BLaER1 treated with 17β-estradiol and CSF1 and Interleukin-3, amounts not matched to agents 10 nM and 100 nM (cell line): ENCODE measurements around the gene CREB3L1.

ENCODE experiments used
- H3K27ac ChIP-seq, 11 experiments: shearing (Covaris generic); formaldehyde crosslinking; 2 replicates each; pipeline ENCODE4 v1.8.1; 2022
- H3K27me3 ChIP-seq, 11 experiments: shearing (Covaris generic); formaldehyde crosslinking; 2 replicates each; pipeline ENCODE4 v1.8.1; 2022
- H3K36me3 ChIP-seq, 11 experiments: shearing (Covaris generic); formaldehyde crosslinking; 2 replicates each; pipeline ENCODE4 v1.8.1; 2022
- H3K4me1 ChIP-seq, 10 experiments: shearing (Covaris generic); formaldehyde crosslinking; 2 replicates each; pipeline ENCODE4 v1.8.1; 2022
- H3K4me2 ChIP-seq, 11 experiments: shearing (Covaris generic); formaldehyde crosslinking; 2 replicates each; pipeline ENCODE4 v1.8.1; 2022
- H3K4me3 ChIP-seq, 10 experiments: shearing (Covaris generic); formaldehyde crosslinking; 2 replicates each; pipeline ENCODE4 v1.8.1; 2022
- H3K9ac ChIP-seq, 11 experiments: shearing (Covaris generic); formaldehyde crosslinking; 2 replicates each; pipeline ENCODE4 v1.8.1; 2022
- H3K9me3 ChIP-seq, 11 experiments: shearing (Covaris generic); formaldehyde crosslinking; replicated peaks in 1 of 11; 2 replicates each; pipeline ENCODE4 v1.8.1; 2022
- H4K20me1 ChIP-seq, 11 experiments: shearing (Covaris generic); formaldehyde crosslinking; 2 replicates each; pipeline ENCODE4 v1.8.1; 2022
- Cebpa-rat ChIP-seq, 11 experiments: shearing (Covaris generic); IDR thresholded peaks; 2 replicates each; pipeline ENCODE4 v1.8.1; 2022

Gene CREB3L1

GRCh38 chr11:46337626-46338345 is 60.3 kb downstream of the CREB3L1 start:
- H3K36me3 ChIP-seq: no peaks in the 10 kb centered on the region
- peaks cover 0 to 11% (median 0%) of the 10 kb centered on the region in 11 experiments; a peak in 8 of 22 replicates for H4K20me1 ChIP-seq
- peak overlapping the region; percentile 45 to 93 (median 76); a peak in 18 of 22 replicates for H3K4me2 ChIP-seq
- H3K27ac ChIP-seq: peak overlapping the region in 4 of 11 experiments; percentile 34 to 75 (median 57); a peak in 7 of 22 replicates
- H3K27me3 ChIP-seq: peaks cover 31 to 39% (median 36%) of the 10 kb centered on the region in 11 experiments
- H3K4me3 ChIP-seq: 0 out of 20 replicates have a peak overlapping the region, but pooled peaks of 1 of the 10 experiments have one; percentile 15
- no peak for TF ChIP-seq Cebpa-rat (IDR thresholded peaks at IDR 0.05)
- peaks cover 37 to 93% (median 74%) of the 10 kb centered on the region in 10 experiments for H3K4me1 ChIP-seq
- no peaks in the 10 kb centered on the region for H3K9me3 ChIP-seq
- peak overlapping the region in 2 of 11 experiments; percentile 11 to 12; a peak in 2 of 22 replicates for H3K9ac ChIP-seq

- H3K9ac ChIP-seq: peak overlapping the region in 2 of 11 experiments; percentile 28 to 30; a peak in 2 of 22 replicates
- H3K4me1 ChIP-seq: peaks cover 32 to 93% (median 72%) of the 10 kb centered on the region in 10 experiments
- no peaks in the 10 kb centered on the region for H3K36me3 ChIP-seq
- TF ChIP-seq Cebpa-rat (IDR thresholded peaks at IDR 0.05): no peak
- H3K9me3 ChIP-seq: no peaks in the 10 kb centered on the region
- H3K27ac ChIP-seq: peak overlapping the region in 7 of 11 experiments; percentile 9 to 62 (median 34); a peak in 10 of 22 replicates
- H4K20me1 ChIP-seq: peaks cover 0 to 7% (median 0%) of the 10 kb centered on the region in 11 experiments; a peak in 4 of 22 replicates
- H3K4me3 ChIP-seq: no peak overlapping the region
- peaks cover 23 to 30% (median 27%) of the 10 kb centered on the region in 11 experiments for H3K27me3 ChIP-seq
- peak overlapping the region; percentile 59 to 93 (median 76) for H3K4me2 ChIP-seq
Observed at GRCh38 chr11:46338636-46338987, 61.1 kb downstream of the CREB3L1 start.

- H3K4me3 ChIP-seq: 0 out of 20 replicates have a peak overlapping the region, but pooled peaks of 1 of the 10 experiments have one; percentile 4
- H3K9ac ChIP-seq: peak overlapping the region in 2 of 11 experiments; percentile 28 to 30; a peak in 2 of 22 replicates
- H3K36me3 ChIP-seq: no peaks in the 10 kb centered on the region
- peaks cover 32 to 93% (median 74%) of the 10 kb centered on the region in 10 experiments for H3K4me1 ChIP-seq
- TF ChIP-seq Cebpa-rat (IDR thresholded peaks at IDR 0.05): no peak
- peaks cover 17 to 25% (median 22%) of the 10 kb centered on the region in 11 experiments for H3K27me3 ChIP-seq
- H3K27ac ChIP-seq: peak overlapping the region in 7 of 11 experiments; percentile 9 to 62 (median 34); a peak in 10 of 22 replicates
- H3K9me3 ChIP-seq: no peaks in the 10 kb centered on the region
- peak overlapping the region; percentile 59 to 93 (median 76) for H3K4me2 ChIP-seq
- peaks cover 0 to 2% (median 0%) of the 10 kb centered on the region in 11 experiments; a peak in 2 of 22 replicates for H4K20me1 ChIP-seq
Observed at GRCh38 chr11:46338988-46339666, 61.7 kb downstream of the CREB3L1 start.

GRCh38 chr11:46339816-46340215 is 62.4 kb downstream of the CREB3L1 start:
- Histone ChIP-seq H3K4me2 (peak overlapping the region; percentile 59 to 93 (median 76)), H3K4me3 (no peak overlapping the region), H3K9ac (no peak overlapping the region), H3K4me1 (peaks cover 35 to 99% (median 79%) of the 10 kb centered on the region in 10 experiments), H3K36me3 (no peaks in the 10 kb centered on the region), H4K20me1 (no peaks in the 10 kb centered on the region; a peak in 1 of 22 replicates), H3K9me3 (no peaks in the 10 kb centered on the region), H3K27ac (peak overlapping the region in 3 of 11 experiments; percentile 9 to 62 (median 50); a peak in 2 of 22 replicates), H3K27me3 (peaks cover 11 to 18% (median 15%) of the 10 kb centered on the region in 11 experiments)
- TF ChIP-seq Cebpa-rat (IDR thresholded peaks at IDR 0.05): no peak

- H4K20me1 ChIP-seq: peaks cover 0 to 6% (median 0%) of the 10 kb centered on the region in 11 experiments; a peak in 3 of 22 replicates
- H3K9me3 ChIP-seq: no peaks in the 10 kb centered on the region
- H3K27me3 ChIP-seq: peaks cover 0 to 2% (median 0%) of the 10 kb centered on the region in 11 experiments; a peak in 4 of 22 replicates
- peak overlapping the region; percentile 69 to 99 (median 78); a peak in 21 of 22 replicates for H3K4me2 ChIP-seq
- H3K36me3 ChIP-seq: no peaks in the 10 kb centered on the region
- peak overlapping the region in 2 of 11 experiments; percentile 45 to 51; a peak in 3 of 22 replicates for H3K9ac ChIP-seq
- 0 out of 20 replicates have a peak overlapping the region, but pooled peaks of 1 of the 10 experiments have one; percentile 6 for H3K4me3 ChIP-seq
- H3K27ac ChIP-seq: peak overlapping the region in 7 of 11 experiments; percentile 17 to 71 (median 57); a peak in 9 of 22 replicates
- TF ChIP-seq Cebpa-rat (IDR thresholded peaks at IDR 0.05): no peak
- peaks cover 51 to 100% (median 87%) of the 10 kb centered on the region in 10 experiments for H3K4me1 ChIP-seq
Observed at GRCh38 chr11:46341454-46341853, 64.0 kb downstream of the CREB3L1 start.

GRCh38 chr11:46342239-46342638 is 64.8 kb downstream of the CREB3L1 start:
- Histone ChIP-seq H3K4me2 (peak overlapping the region; percentile 69 to 99 (median 78)), H3K9me3 (no peaks in the 10 kb centered on the region), H3K4me1 (peaks cover 57 to 98% (median 85%) of the 10 kb centered on the region in 10 experiments), H4K20me1 (peaks cover 0 to 12% (median 0%) of the 10 kb centered on the region in 11 experiments; a peak in 3 of 22 replicates), H3K4me3 (peak overlapping the region in 2 of 10 experiments; percentile 23 to 38; a peak in 3 of 20 replicates), H3K27me3 (no peaks in the 10 kb centered on the region; a peak in 1 of 22 replicates), H3K36me3 (no peaks in the 10 kb centered on the region), H3K27ac (peak overlapping the region in 9 of 11 experiments; percentile 4 to 71 (median 55); a peak in 13 of 22 replicates), H3K9ac (peak overlapping the region in 6 of 11 experiments; percentile 1 to 53 (median 48); a peak in 8 of 22 replicates)
- TF ChIP-seq Cebpa-rat (IDR thresholded peaks at IDR 0.05): no peak

GRCh38 chr11:46343520-46343919 is 66.1 kb downstream of the CREB3L1 start:
- H3K9ac ChIP-seq: no peak overlapping the region
- H3K9me3 ChIP-seq: no peaks in the 10 kb centered on the region
- H3K27ac ChIP-seq: peak overlapping the region in 3 of 11 experiments; percentile 17 to 69 (median 62); a peak in 2 of 22 replicates
- H4K20me1 ChIP-seq: peaks cover 9 to 25% (median 11%) of the 10 kb centered on the region in 11 experiments
- H3K4me1 ChIP-seq: peaks cover 61 to 91% (median 78%) of the 10 kb centered on the region in 10 experiments
- H3K36me3 ChIP-seq: no peaks in the 10 kb centered on the region
- no peak for TF ChIP-seq Cebpa-rat (IDR thresholded peaks at IDR 0.05)
- H3K27me3 ChIP-seq: no peaks in the 10 kb centered on the region; a peak in 1 of 22 replicates
- peak overlapping the region in 5 of 11 experiments; percentile 77 to 99 (median 94); a peak in 8 of 22 replicates for H3K4me2 ChIP-seq
- no peak overlapping the region for H3K4me3 ChIP-seq

- peak overlapping the region; percentile 66 to 93 (median 80) for H3K9ac ChIP-seq
- H3K9me3 ChIP-seq: no peaks in the 10 kb centered on the region
- H4K20me1 ChIP-seq: peaks cover 26 to 41% (median 27%) of the 10 kb centered on the region in 11 experiments
- peaks cover 65 to 91% (median 78%) of the 10 kb centered on the region in 10 experiments for H3K4me1 ChIP-seq
- H3K27me3 ChIP-seq: no peaks in the 10 kb centered on the region; a peak in 1 of 22 replicates
- H3K4me3 ChIP-seq: peak overlapping the region; percentile 45 to 99 (median 96)
- H3K27ac ChIP-seq: peak overlapping the region; percentile 21 to 88 (median 69); a peak in 20 of 22 replicates
- TF ChIP-seq Cebpa-rat (IDR thresholded peaks at IDR 0.05): no peak
- H3K4me2 ChIP-seq: peak overlapping the region; percentile 92 to 99 (median 94)
- peaks cover 0 to 7% (median 0%) of the 10 kb centered on the region in 11 experiments; a peak in 4 of 22 replicates for H3K36me3 ChIP-seq
Observed at GRCh38 chr11:46345131-46345597, 67.7 kb downstream of the CREB3L1 start.
